GM23338 (cell line): ENCODE data around the gene PHACTR1. TPM values are rescaled to one million over a fixed set of nuclear protein-coding genes. Genes with fewer than 3 reads are reported as not detected.

Experiments
- ATAC-seq: fragments of 200-7000 bp; cut with Tn5 transposase; 3 replicates; pipeline ENCODE4 v1.9.1; 2020
- DNase-seq: peaks from one replicate; pipeline ENCODE4 v3.0.0-alpha.2; 2015; ENCODE audit warnings: low spot score
- H2AFZ ChIP-seq: fragments of 200-600 bp; sonication (generic); 2 replicates; pipeline ENCODE4 v1.8.0; 2016; ENCODE audit warnings: antibody characterized with exemption, mild to moderate bottlenecking, moderate library complexity
- H3F3A ChIP-seq: fragments of 200-600 bp; sonication (generic); replicated peaks from 2 replicates; pipeline ENCODE4 v1.8.0; 2017; ENCODE audit warnings: antibody characterized with exemption, mixed run types, low read depth
- H3K27ac ChIP-seq: fragments of 200-600 bp; sonication (generic); 2 replicates; pipeline ENCODE4 v1.6.1; 2016; ENCODE audit warnings: low read depth
- H3K27me3 ChIP-seq: fragments of 200-600 bp; sonication (generic); 2 replicates; pipeline ENCODE4 v1.8.0; 2016; ENCODE audit warnings: mild to moderate bottlenecking, mixed run types, moderate library complexity; ENCODE audit not compliant: insufficient read depth
- H3K36me3 ChIP-seq: fragments of 200-600 bp; sonication (generic); 2 replicates; pipeline ENCODE4 v1.8.0; 2016; ENCODE audit warnings: mild to moderate bottlenecking; ENCODE audit not compliant: insufficient read depth
- H3K4me1 ChIP-seq: fragments of 200-600 bp; sonication (generic); 2 replicates; pipeline ENCODE4 v1.8.0; 2016; ENCODE audit warnings: mild to moderate bottlenecking, moderate library complexity; ENCODE audit not compliant: insufficient read depth
- H3K4me2 ChIP-seq: fragments of 200-600 bp; sonication (generic); 2 replicates; pipeline ENCODE4 v1.7.1; 2017; ENCODE audit warnings: mixed run types
- H3K4me3 ChIP-seq: fragments of 200-600 bp; sonication (generic); 2 replicates; pipeline ENCODE4 v1.6.1; 2016; ENCODE audit warnings: mixed run types
- H3K79me2 ChIP-seq: fragments of 200-600 bp; sonication (generic); replicated peaks from 2 replicates; pipeline ENCODE4 v1.8.0; 2017; ENCODE audit warnings: mild to moderate bottlenecking; ENCODE audit not compliant: insufficient read depth
- H3K9me2 ChIP-seq: fragments of 200-600 bp; sonication (generic); 2 replicates; pipeline ENCODE4 v1.8.0; 2017; ENCODE audit not compliant: insufficient read depth
- H4K20me1 ChIP-seq: fragments of 200-600 bp; sonication (generic); replicated peaks from 2 replicates; pipeline ENCODE4 v1.8.0; 2017; ENCODE audit warnings: mild to moderate bottlenecking; ENCODE audit not compliant: insufficient read depth
- H3K27ac Mint-ChIP-seq: 2 replicates; pipeline ENCODE4 v1.8.0; 2020; ENCODE audit warnings: inconsistent platforms, mild to moderate bottlenecking, moderate library complexity, mixed read lengths
- H3K27me3 Mint-ChIP-seq: 3 replicates; pipeline ENCODE4 v1.8.0; 2022; ENCODE audit warnings: low read depth, mild to moderate bottlenecking, moderate library complexity, mixed read lengths, inconsistent platforms; ENCODE audit not compliant: insufficient read depth, poor library complexity
- H3K36me3 Mint-ChIP-seq: 3 replicates; pipeline ENCODE4 v1.8.0; 2021; ENCODE audit warnings: low read depth, mild to moderate bottlenecking, inconsistent platforms, moderate library complexity, mixed read lengths
- H3K4me1 Mint-ChIP-seq: 3 replicates; pipeline ENCODE4 v1.8.0; 2020; ENCODE audit warnings: mild to moderate bottlenecking, inconsistent platforms, mixed read lengths
- H3K4me3 Mint-ChIP-seq: 3 replicates; pipeline ENCODE4 v1.8.0; 2021; ENCODE audit warnings: moderate library complexity, mild to moderate bottlenecking, inconsistent platforms, mixed read lengths
- H3K9me3 Mint-ChIP-seq: 3 replicates; pipeline ENCODE4 v1.8.0; 2020; ENCODE audit warnings: moderate library complexity, mild to moderate bottlenecking, inconsistent platforms, mixed read lengths
- CREB1 ChIP-seq: fragments of 250-450 bp; sonication (Bioruptor Pico); IDR thresholded peaks from 2 replicates; pipeline ENCODE4 v1.5.0; 2020; ENCODE audit warnings: low read depth, mild to moderate bottlenecking, moderate library complexity
- CTCF ChIP-seq, 2 experiments: fragments of 200-600 bp in 1 of 2; sonication (generic) in 1 of 2; conservative IDR thresholded peaks; 2 replicates each; pipeline versions ENCODE4 v1.5.1 to v1.6.1; 2016 to 2017; ENCODE audit warnings: antibody characterized with exemption in 2 of 2, low read depth in 2 of 2, mild to moderate bottlenecking in 2 of 2, moderate library complexity in 1 of 2
- ETS1 ChIP-seq: IDR thresholded peaks from 2 replicates; pipeline ENCODE4 v1.6.1; 2016; ENCODE audit warnings: antibody characterized with exemption
- EZH2 ChIP-seq: fragments of 200-600 bp; sonication (generic); IDR thresholded peaks from one replicate; pipeline ENCODE4 v1.8.0; 2017; ENCODE audit warnings: antibody characterized with exemption, mild to moderate bottlenecking, low read depth; ENCODE audit not compliant: unreplicated experiment
- EZH2phosphoT487 ChIP-seq: fragments of 200-600 bp; sonication (generic); IDR thresholded peaks from one replicate; pipeline ENCODE4 v1.8.1; 2018; ENCODE audit warnings: antibody characterized with exemption; ENCODE audit not compliant: unreplicated experiment
- JUNB ChIP-seq: IDR thresholded peaks from one replicate; pipeline ENCODE4 v1.6.1; 2016; ENCODE audit warnings: antibody characterized with exemption; ENCODE audit not compliant: unreplicated experiment
- NANOG ChIP-seq: IDR thresholded peaks from 2 replicates; pipeline ENCODE4 v1.6.1; 2016; ENCODE audit warnings: antibody characterized with exemption, borderline replicate concordance
- POLR2AphosphoS5 ChIP-seq: IDR thresholded peaks from 2 replicates; pipeline ENCODE4 v1.6.1; 2016; ENCODE audit warnings: antibody characterized with exemption, low read depth
- STAT1 ChIP-seq: IDR thresholded peaks from one replicate; pipeline ENCODE4 v1.6.1; 2016; ENCODE audit warnings: antibody characterized with exemption; ENCODE audit not compliant: unreplicated experiment
- ZNF331 ChIP-seq: fragments of 250-450 bp; sonication (Bioruptor Pico); IDR thresholded peaks from 2 replicates; pipeline ENCODE4 v1.5.0; 2020; ENCODE audit warnings: low read depth, mild to moderate bottlenecking, moderate library complexity
- ZNF462 ChIP-seq: fragments of 250-450 bp; sonication (Bioruptor Pico); IDR thresholded peaks from 2 replicates; pipeline ENCODE4 v1.5.0; 2020; ENCODE audit warnings: mild to moderate bottlenecking, moderate library complexity
- polyA plus RNA-seq: library from polyadenylated mRNA; unstranded; fragments of >200 nt; fragmentation: Nextera tagmentation; extraction: Ambion mirVana; gene quantifications from 2 replicates; pipeline ENCODE4 v1.2.1, GENCODE V29; 2016
- total RNA-seq: library from RNA; depleted of rRNA; stranded (reverse); fragments of >200 nt; shearing (Covaris generic); gene quantifications from 2 replicates; pipeline ENCODE4 v1.2.3, GENCODE V29; 2014
- TF ChIP-seq, protein P1 (sequence below): IDR thresholded peaks from one replicate; pipeline ENCODE4 v1.6.1; 2018; ENCODE audit warnings: antibody characterized with exemption; ENCODE audit not compliant: unreplicated experiment

Gene PHACTR1
- total and polyA plus RNA-seq, 2 experiments from 2014 or later, result 5.9 to 19.3 TPM

GRCh38 chr6:12893036-12893435 lies 176.5 kb downstream of the PHACTR1 start (continued):
- no peak for TF ChIP-seq ETS1
- TF ChIP-seq STAT1, result no peak

DNA sequence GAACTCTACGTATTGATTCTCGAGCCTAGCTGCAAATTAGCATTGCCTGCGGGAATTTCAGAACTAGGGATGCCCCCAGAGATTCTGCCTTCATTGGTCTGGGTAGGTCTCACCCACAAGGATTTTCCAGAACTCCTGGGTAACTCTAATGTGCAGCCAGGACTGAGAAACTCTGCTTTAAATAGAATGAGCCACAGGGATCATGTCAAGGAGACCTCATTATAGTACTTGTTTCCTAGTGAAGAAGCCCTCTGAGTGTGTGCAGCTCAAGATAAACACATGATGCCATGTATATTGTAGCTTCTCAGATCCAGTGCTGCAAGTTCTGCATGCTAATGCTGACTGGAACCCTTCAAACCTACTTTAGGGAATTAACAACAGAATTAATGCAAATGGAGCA lies 179.2 kb downstream of the PHACTR1 start:
- Mint-ChIP-seq H3K9me3 (peaks cover 8% of the 10 kb centered on the region), H3K36me3 (peaks cover 10% of the 10 kb centered on the region), H3K27me3 (peaks cover under 1% of the 10 kb centered on the region), H3K4me3 (no peak overlapping the region), H3K4me1 (peaks cover 4% of the 10 kb centered on the region; the same call in 2 of the 3 replicates), H3K27ac (no peak overlapping the region)
- H3K27ac ChIP-seq, result no peak overlapping the region
- no peaks in the 10 kb centered on the region for H3F3A ChIP-seq
- H3K4me1 ChIP-seq, result no peaks in the 10 kb centered on the region
- no peaks in the 10 kb centered on the region; the same call in 1 of the 2 replicates for H3K9me2 ChIP-seq
- H3K79me2 ChIP-seq, result no peaks in the 10 kb centered on the region
- no peaks in the 10 kb centered on the region for H3K36me3 ChIP-seq
- no peak overlapping the region for H3K4me2 ChIP-seq
- no peak for DNase-seq
- ATAC-seq, result no peak
- H4K20me1 ChIP-seq, result no peaks in the 10 kb centered on the region
- no peak overlapping the region for H3K4me3 ChIP-seq
- no peak overlapping the region for H2AFZ ChIP-seq
- no peaks in the 10 kb centered on the region for H3K27me3 ChIP-seq
- TF ChIP-seq NANOG (no peak), ZNF462 (no peak), ETS1 (no peak), ZNF331 (CRISPR knock-in tag) (no peak), CREB1 (CRISPR knock-in tag) (no peak), STAT1 (no peak), EZH2 (no peak), EZH2phosphoT487 (no peak), POLR2AphosphoS5 (no peak), CTCF (conservative IDR thresholded peaks at IDR 0.05; ENCODE audit: low read depth in 2 of 2) (no peak), JUNB (no peak)
- TF ChIP-seq, protein P1, sequence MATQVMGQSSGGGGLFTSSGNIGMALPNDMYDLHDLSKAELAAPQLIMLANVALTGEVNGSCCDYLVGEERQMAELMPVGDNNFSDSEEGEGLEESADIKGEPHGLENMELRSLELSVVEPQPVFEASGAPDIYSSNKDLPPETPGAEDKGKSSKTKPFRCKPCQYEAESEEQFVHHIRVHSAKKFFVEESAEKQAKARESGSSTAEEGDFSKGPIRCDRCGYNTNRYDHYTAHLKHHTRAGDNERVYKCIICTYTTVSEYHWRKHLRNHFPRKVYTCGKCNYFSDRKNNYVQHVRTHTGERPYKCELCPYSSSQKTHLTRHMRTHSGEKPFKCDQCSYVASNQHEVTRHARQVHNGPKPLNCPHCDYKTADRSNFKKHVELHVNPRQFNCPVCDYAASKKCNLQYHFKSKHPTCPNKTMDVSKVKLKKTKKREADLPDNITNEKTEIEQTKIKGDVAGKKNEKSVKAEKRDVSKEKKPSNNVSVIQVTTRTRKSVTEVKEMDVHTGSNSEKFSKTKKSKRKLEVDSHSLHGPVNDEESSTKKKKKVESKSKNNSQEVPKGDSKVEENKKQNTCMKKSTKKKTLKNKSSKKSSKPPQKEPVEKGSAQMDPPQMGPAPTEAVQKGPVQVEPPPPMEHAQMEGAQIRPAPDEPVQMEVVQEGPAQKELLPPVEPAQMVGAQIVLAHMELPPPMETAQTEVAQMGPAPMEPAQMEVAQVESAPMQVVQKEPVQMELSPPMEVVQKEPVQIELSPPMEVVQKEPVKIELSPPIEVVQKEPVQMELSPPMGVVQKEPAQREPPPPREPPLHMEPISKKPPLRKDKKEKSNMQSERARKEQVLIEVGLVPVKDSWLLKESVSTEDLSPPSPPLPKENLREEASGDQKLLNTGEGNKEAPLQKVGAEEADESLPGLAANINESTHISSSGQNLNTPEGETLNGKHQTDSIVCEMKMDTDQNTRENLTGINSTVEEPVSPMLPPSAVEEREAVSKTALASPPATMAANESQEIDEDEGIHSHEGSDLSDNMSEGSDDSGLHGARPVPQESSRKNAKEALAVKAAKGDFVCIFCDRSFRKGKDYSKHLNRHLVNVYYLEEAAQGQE, result no peak
